Osteocyte (in vitro differentiated cells): ENCODE measurements around the gene AOC3. TPM values are rescaled to one million over a fixed set of nuclear protein-coding genes. Genes with fewer than 3 reads are reported as not detected.
"Not testable (repeated sequence)": the region's sequence is repeated elsewhere in the genome, so short reads cannot be mapped to it uniquely, and the experiment has no call there.

Experiments used
- DNase-seq: peaks from one replicate; pipeline ENCODE4 v3.0.0; 2021; ENCODE audit warnings: mixed read lengths; ENCODE audit not compliant: unreplicated experiment; ENCODE audit errors: extremely low spot score
- H3K27ac Mint-ChIP-seq: one replicate; pipeline ENCODE4 v1.8.0; 2021; ENCODE audit warnings: mild to moderate bottlenecking, mixed read lengths; ENCODE audit not compliant: unreplicated experiment
- H3K27me3 Mint-ChIP-seq: one replicate; pipeline ENCODE4 v1.8.0; 2021; ENCODE audit warnings: mixed read lengths; ENCODE audit not compliant: unreplicated experiment
- H3K36me3 Mint-ChIP-seq: one replicate; pipeline ENCODE4 v1.8.0; 2021; ENCODE audit warnings: mixed read lengths; ENCODE audit not compliant: unreplicated experiment
- H3K4me1 Mint-ChIP-seq: one replicate; pipeline ENCODE4 v1.8.0; 2021; ENCODE audit warnings: mixed read lengths; ENCODE audit not compliant: unreplicated experiment
- H3K4me3 Mint-ChIP-seq: one replicate; pipeline ENCODE4 v1.8.0; 2021; ENCODE audit warnings: mild to moderate bottlenecking, moderate library complexity, mixed read lengths; ENCODE audit not compliant: unreplicated experiment
- H3K9me3 Mint-ChIP-seq: one replicate; pipeline ENCODE4 v1.8.0; 2021; ENCODE audit warnings: mixed read lengths; ENCODE audit not compliant: unreplicated experiment
- total RNA-seq: library from RNA; stranded (reverse); gene quantifications from 2 replicates; pipeline ENCODE4 v1.2.1, GENCODE V29; 2021
- TF ChIP-seq, protein P1 (sequence below): fragments of 200-600 bp; sonication (generic); IDR thresholded peaks from 2 replicates; pipeline ENCODE4 v1.5.0; 2021; ENCODE audit warnings: antibody characterized with exemption, mild to moderate bottlenecking, moderate library complexity

Gene AOC3
- total RNA-seq, 1 donor from 2014 or later = 1.1 TPM

DNA sequence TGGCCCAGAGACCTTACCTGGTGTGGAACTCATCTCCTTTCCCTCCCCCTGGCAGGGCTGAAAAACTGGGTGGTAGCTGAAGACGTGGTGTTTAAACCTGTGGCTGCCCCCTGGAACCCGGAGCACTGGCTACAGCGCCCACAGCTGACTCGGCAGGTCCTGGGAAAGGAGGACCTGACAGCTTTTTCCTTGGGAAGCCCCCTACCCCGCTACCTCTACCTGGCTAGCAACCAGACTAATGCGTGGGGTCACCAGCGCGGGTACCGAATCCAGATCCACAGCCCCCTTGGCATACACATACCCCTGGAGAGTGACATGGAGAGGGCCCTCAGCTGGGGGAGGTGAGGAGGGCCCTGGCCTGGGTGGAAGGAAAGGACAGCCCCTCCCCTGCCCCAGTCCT, 2.0 kb upstream of the AOC3 start:
- TF ChIP-seq, protein P1, sequence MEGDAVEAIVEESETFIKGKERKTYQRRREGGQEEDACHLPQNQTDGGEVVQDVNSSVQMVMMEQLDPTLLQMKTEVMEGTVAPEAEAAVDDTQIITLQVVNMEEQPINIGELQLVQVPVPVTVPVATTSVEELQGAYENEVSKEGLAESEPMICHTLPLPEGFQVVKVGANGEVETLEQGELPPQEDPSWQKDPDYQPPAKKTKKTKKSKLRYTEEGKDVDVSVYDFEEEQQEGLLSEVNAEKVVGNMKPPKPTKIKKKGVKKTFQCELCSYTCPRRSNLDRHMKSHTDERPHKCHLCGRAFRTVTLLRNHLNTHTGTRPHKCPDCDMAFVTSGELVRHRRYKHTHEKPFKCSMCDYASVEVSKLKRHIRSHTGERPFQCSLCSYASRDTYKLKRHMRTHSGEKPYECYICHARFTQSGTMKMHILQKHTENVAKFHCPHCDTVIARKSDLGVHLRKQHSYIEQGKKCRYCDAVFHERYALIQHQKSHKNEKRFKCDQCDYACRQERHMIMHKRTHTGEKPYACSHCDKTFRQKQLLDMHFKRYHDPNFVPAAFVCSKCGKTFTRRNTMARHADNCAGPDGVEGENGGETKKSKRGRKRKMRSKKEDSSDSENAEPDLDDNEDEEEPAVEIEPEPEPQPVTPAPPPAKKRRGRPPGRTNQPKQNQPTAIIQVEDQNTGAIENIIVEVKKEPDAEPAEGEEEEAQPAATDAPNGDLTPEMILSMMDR = no peak

DNA sequence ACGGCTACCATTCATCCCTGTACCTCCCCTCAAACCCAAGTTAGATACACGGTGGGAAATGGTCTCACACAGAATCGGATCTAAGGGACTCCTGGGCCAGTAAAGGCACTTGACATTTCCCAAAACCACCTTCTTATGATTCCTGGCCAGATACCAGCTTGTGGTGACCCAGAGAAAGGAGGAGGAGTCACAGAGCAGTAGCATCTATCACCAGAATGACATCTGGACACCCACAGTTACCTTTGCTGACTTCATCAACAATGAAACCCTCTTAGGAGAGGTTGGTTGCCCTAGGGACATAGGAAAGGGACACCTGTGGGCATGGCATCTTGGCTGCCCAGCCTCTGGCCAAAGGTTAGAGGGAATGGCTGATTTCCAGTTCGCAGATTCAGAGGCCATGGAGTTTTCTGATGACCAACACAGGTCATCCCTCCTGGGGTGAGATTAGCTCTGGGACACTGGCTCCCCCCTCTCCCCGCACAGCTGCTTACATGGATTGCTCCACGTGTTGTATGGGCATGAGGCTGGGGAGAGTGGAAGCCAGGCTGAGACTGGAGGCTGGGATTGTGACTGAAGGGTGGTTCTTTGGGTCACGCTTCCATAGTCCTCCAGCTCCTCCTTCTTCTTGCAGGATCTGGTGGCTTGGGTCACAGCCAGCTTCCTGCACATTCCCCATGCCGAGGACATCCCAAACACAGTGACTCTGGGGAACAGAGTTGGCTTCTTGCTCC, 1.4 kb upstream of the AOC3 start:
- Mint-ChIP-seq H3K36me3 (peaks cover 9% of the 10 kb centered on the region), H3K27ac (no peak overlapping the region), H3K4me1 (no peaks in the 10 kb centered on the region), H3K9me3 (no peaks in the 10 kb centered on the region), H3K4me3 (no peak overlapping the region), H3K27me3 (no peaks in the 10 kb centered on the region)
- no peak for DNase-seq
- TF ChIP-seq, protein P1 = no peak

More for the DNA sequence above, 2.0 kb upstream of the AOC3 start:
- no peaks in the 10 kb centered on the region for H3K4me1 Mint-ChIP-seq
- H3K27ac Mint-ChIP-seq = no peak overlapping the region
- no peaks in the 10 kb centered on the region for H3K9me3 Mint-ChIP-seq
- H3K4me3 Mint-ChIP-seq = no peak overlapping the region
- DNase-seq = no peak
- no peaks in the 10 kb centered on the region for H3K27me3 Mint-ChIP-seq
- H3K36me3 Mint-ChIP-seq = peaks cover 11% of the 10 kb centered on the region

DNA sequence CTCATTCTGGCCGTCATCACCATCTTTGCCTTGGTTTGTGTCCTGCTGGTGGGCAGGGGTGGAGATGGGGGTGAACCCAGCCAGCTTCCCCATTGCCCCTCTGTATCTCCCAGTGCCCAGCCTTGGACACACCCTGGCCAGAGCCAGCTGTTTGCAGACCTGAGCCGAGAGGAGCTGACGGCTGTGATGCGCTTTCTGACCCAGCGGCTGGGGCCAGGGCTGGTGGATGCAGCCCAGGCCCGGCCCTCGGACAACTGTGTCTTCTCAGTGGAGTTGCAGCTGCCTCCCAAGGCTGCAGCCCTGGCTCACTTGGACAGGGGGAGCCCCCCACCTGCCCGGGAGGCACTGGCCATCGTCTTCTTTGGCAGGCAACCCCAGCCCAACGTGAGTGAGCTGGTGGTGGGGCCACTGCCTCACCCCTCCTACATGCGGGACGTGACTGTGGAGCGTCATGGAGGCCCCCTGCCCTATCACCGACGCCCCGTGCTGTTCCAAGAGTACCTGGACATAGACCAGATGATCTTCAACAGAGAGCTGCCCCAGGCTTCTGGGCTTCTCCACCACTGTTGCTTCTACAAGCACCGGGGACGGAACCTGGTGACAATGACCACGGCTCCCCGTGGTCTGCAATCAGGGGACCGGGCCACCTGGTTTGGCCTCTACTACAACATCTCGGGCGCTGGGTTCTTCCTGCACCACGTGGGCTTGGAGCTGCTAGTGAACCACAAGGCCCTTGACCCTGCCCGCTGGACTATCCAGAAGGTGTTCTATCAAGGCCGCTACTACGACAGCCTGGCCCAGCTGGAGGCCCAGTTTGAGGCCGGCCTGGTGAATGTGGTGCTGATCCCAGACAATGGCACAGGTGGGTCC, 607 bp downstream of the AOC3 start:
- H3K27me3 Mint-ChIP-seq, DNase-seq, H3K36me3 Mint-ChIP-seq, H3K27ac Mint-ChIP-seq, H3K4me3 Mint-ChIP-seq, H3K9me3 Mint-ChIP-seq, H3K4me1 Mint-ChIP-seq: not testable (repeated sequence)

DNA sequence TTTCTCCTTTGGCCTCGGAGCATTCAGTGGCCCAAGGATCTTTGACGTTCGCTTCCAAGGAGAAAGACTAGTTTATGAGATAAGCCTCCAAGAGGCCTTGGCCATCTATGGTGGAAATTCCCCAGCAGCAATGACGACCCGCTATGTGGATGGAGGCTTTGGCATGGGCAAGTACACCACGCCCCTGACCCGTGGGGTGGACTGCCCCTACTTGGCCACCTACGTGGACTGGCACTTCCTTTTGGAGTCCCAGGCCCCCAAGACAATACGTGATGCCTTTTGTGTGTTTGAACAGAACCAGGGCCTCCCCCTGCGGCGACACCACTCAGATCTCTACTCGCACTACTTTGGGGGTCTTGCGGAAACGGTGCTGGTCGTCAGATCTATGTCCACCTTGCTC, 1.4 kb downstream of the AOC3 start:
- TF ChIP-seq, protein P1 = no peak
- Mint-ChIP-seq H3K27me3 (no peaks in the 10 kb centered on the region), H3K4me3 (no peak overlapping the region)

DNA sequence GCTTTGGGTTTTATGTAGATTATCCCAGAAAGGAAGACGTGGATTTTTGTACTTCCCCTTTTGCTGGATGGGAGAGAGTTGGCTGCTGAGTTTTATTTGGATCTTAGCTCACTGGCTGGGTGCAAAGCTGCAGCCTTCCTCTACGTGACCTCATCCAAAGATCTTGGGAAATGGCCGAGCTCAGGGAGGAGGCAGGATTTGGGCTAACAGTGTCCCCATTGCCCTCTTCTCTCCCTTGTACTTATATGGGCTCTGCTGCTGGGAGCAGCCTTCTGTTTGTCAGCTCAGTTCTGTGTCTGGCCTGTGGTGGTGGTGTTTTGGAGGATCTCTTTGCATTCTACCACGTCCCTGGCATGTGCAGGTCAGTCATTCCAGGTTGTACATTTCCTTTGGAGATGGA, 2.0 kb downstream of the AOC3 start:
- TF ChIP-seq, protein P1 = no peak
- no peak for DNase-seq
- Mint-ChIP-seq H3K27ac (no peak overlapping the region), H3K9me3 (no peaks in the 10 kb centered on the region), H3K36me3 (no peaks in the 10 kb centered on the region), H3K27me3 (no peaks in the 10 kb centered on the region), H3K4me1 (no peaks in the 10 kb centered on the region), H3K4me3 (no peak overlapping the region)

More for the DNA sequence above, 1.4 kb downstream of the AOC3 start:
- Mint-ChIP-seq H3K27ac (no peak overlapping the region), H3K4me1 (no peaks in the 10 kb centered on the region), H3K9me3 (no peaks in the 10 kb centered on the region), H3K36me3 (no peaks in the 10 kb centered on the region)
- no peak for DNase-seq
